GM12878 (cell line): ENCODE results near the gene ZFP82. TPM values are rescaled to one million over a fixed set of nuclear protein-coding genes. Genes with fewer than 3 reads are reported as not detected.

ENCODE experiments used
- ASH2L ChIP-seq: fragments of 300-600, 200-600 bp; sonication (generic); IDR thresholded peaks from 2 replicates; pipeline ENCODE4 v1.6.1; 2017; ENCODE audit warnings: low read depth, mild to moderate bottlenecking, borderline replicate concordance
- BRCA1 ChIP-seq: IDR thresholded peaks from 2 replicates; pipeline ENCODE4 v1.6.1; 2011; ENCODE audit warnings: low read depth, low read length, improper control_type of control experiment
- CBX3 ChIP-seq: fragments of 200-600 bp; sonication (generic); IDR thresholded peaks from 2 replicates; pipeline ENCODE4 v1.6.1; 2016; ENCODE audit warnings: low read depth, borderline replicate concordance
- CHD1 ChIP-seq: IDR thresholded peaks from 2 replicates; pipeline ENCODE4 v1.6.1; 2012; ENCODE audit warnings: low read depth, low read length, improper control_type of control experiment
- EGR1 ChIP-seq, 2 experiments: IDR thresholded peaks; 1 replicate in 1 of 2; 2 replicates in 1 of 2; pipeline ENCODE4 v1.6.1; 2011 to 2012; ENCODE audit warnings: low read depth in 2 of 2, low read length in 2 of 2, borderline replicate concordance in 1 of 2, mild to moderate bottlenecking in 1 of 2, moderate library complexity in 1 of 2
- HDAC2 ChIP-seq: fragments of 200-600 bp; sonication (generic); IDR thresholded peaks from 2 replicates; pipeline ENCODE4 v1.6.1; 2017
- KLF5 ChIP-seq: fragments of 450-650 bp; IDR thresholded peaks from 2 replicates; pipeline ENCODE4 v1.6.1; 2014; ENCODE audit warnings: mild to moderate bottlenecking; ENCODE audit not compliant: partially characterized antibody
- NFIC ChIP-seq: IDR thresholded peaks from 2 replicates; pipeline ENCODE4 v1.6.1; 2012; ENCODE audit warnings: low read depth, mild to moderate bottlenecking, inconsistent platforms, low read length, moderate library complexity
- NFYA ChIP-seq: IDR thresholded peaks from 2 replicates; pipeline ENCODE4 v1.6.1; 2011; ENCODE audit warnings: low read depth, mild to moderate bottlenecking, low read length, improper control_type of control experiment, borderline replicate concordance
- NFYB ChIP-seq: IDR thresholded peaks from 2 replicates; pipeline ENCODE4 v1.6.1; 2011; ENCODE audit warnings: low read depth, mild to moderate bottlenecking, low read length, improper control_type of control experiment, moderate library complexity; ENCODE audit not compliant: insufficient read depth
- NR2F1 ChIP-seq: fragments of 450-650 bp; conservative IDR thresholded peaks from 2 replicates; pipeline ENCODE4 v1.6.1; 2017; ENCODE audit warnings: mild to moderate bottlenecking
- RAD21 ChIP-seq: IDR thresholded peaks from 2 replicates; pipeline ENCODE4 v1.6.1; 2011; ENCODE audit warnings: mild to moderate bottlenecking, low read depth, low read length, moderate library complexity; ENCODE audit not compliant: insufficient read depth
- RAD51 ChIP-seq: fragments of 450-650 bp; IDR thresholded peaks from 2 replicates; pipeline ENCODE4 v1.6.1; 2016; ENCODE audit warnings: moderate library complexity, mild to moderate bottlenecking, inconsistent platforms
- SMARCA5 ChIP-seq: fragments of 450-650 bp; IDR thresholded peaks from 2 replicates; pipeline ENCODE4 v1.6.1; 2017; ENCODE audit warnings: mild to moderate bottlenecking
- SREBF1 ChIP-seq: IDR thresholded peaks from 2 replicates; pipeline ENCODE4 v1.6.1; 2012; ENCODE audit warnings: mild to moderate bottlenecking, low read length
- TCF7 ChIP-seq: IDR thresholded peaks from 2 replicates; pipeline ENCODE4 v1.6.1; 2014; ENCODE audit warnings: antibody characterized with exemption, borderline replicate concordance
- YBX1 ChIP-seq: fragments of 450-650 bp; IDR thresholded peaks from 2 replicates; pipeline ENCODE4 v1.6.1; 2016; ENCODE audit warnings: antibody characterized with exemption
- ZBTB33 ChIP-seq: fragments of 450-650 bp; IDR thresholded peaks from 2 replicates; pipeline ENCODE4 v1.6.1; 2017; ENCODE audit warnings: mild to moderate bottlenecking
- ZNF207 ChIP-seq: fragments of 450-650 bp; IDR thresholded peaks from 2 replicates; pipeline ENCODE4 v1.6.1; 2014; ENCODE audit warnings: antibody characterized with exemption, mild to moderate bottlenecking, borderline replicate concordance
- ZNF217 ChIP-seq: fragments of 450-650 bp; IDR thresholded peaks from 2 replicates; pipeline ENCODE4 v1.6.1; 2017; ENCODE audit warnings: antibody characterized with exemption, mild to moderate bottlenecking
- ZNF24 ChIP-seq: fragments of 450-650 bp; IDR thresholded peaks from 2 replicates; pipeline ENCODE4 v1.6.1; 2017; ENCODE audit warnings: antibody characterized with exemption, mild to moderate bottlenecking
- polyA plus RNA-seq, 11 experiments: library from polyadenylated mRNA; depleted of rRNA in 4 of 11; unstranded in 6 of 11; stranded (reverse) in 5 of 11; fragments of >200 nt; fragmentation: Nextera tagmentation in 4 of 11; fragmentation: Illumina TruSeq in 1 of 11; extraction: Ambion mirVana in 4 of 11; extraction: Trizol in 1 of 11; gene quantifications; 1 replicate in 1 of 11; 2 replicates in 10 of 11; pipeline versions ENCODE4 v1.2.1 to v1.2.3, GENCODE V29; 2011 to 2016; ENCODE audit warnings: inconsistent platforms in 2 of 11, missing spikeins in 2 of 11, low read depth in 1 of 11
- total RNA-seq, 4 experiments: library from RNA; depleted of rRNA in 3 of 4; stranded (reverse); fragments of >200 nt in 3 of 4; fragmentation: Illumina TruSeq in 1 of 4; extraction: Trizol in 1 of 4; gene quantifications; 2 replicates each; pipeline versions ENCODE4 v1.2.1 to v1.2.3, GENCODE V29; 2013 to 2021
- TF ChIP-seq, protein P1 (sequence below): fragments of 150-350 bp; IDR thresholded peaks from 2 replicates; pipeline ENCODE4 v1.6.1; 2016; ENCODE audit warnings: low read depth, low read length
- TF ChIP-seq, protein P2 (sequence below): IDR thresholded peaks from 2 replicates; pipeline ENCODE4 v1.6.1; 2011; ENCODE audit warnings: borderline replicate concordance, low read depth, mild to moderate bottlenecking, moderate library complexity, mixed read lengths, low read length; ENCODE audit not compliant: insufficient read depth; ENCODE audit errors: extremely low read length
- TF ChIP-seq, protein P3 (sequence below): fragments of 150-350 bp; IDR thresholded peaks from 2 replicates; pipeline ENCODE4 v1.6.1; 2014; ENCODE audit warnings: mild to moderate bottlenecking, low read depth, low read length

Gene ZFP82
- total and polyA plus RNA-seq, 10 of the 15 experiments (the other 5 are each of a cell fraction or from before 2014, with no cell fraction given), result 2.0 to 5.4 (median 2.3) TPM

GRCh38 chr19:36378625-36379509 is 39.6 kb downstream of the ZFP82 start, which contains the start of gene ZFP14 (continued):
- no peak for TF ChIP-seq ZBTB33
- TF ChIP-seq SMARCA5, result 0 out of 2 replicates have a peak, but pooled peaks have one; percentile 57
- TF ChIP-seq NFIC, result no peak
- no peak for TF ChIP-seq ASH2L
- TF ChIP-seq, protein P1, sequence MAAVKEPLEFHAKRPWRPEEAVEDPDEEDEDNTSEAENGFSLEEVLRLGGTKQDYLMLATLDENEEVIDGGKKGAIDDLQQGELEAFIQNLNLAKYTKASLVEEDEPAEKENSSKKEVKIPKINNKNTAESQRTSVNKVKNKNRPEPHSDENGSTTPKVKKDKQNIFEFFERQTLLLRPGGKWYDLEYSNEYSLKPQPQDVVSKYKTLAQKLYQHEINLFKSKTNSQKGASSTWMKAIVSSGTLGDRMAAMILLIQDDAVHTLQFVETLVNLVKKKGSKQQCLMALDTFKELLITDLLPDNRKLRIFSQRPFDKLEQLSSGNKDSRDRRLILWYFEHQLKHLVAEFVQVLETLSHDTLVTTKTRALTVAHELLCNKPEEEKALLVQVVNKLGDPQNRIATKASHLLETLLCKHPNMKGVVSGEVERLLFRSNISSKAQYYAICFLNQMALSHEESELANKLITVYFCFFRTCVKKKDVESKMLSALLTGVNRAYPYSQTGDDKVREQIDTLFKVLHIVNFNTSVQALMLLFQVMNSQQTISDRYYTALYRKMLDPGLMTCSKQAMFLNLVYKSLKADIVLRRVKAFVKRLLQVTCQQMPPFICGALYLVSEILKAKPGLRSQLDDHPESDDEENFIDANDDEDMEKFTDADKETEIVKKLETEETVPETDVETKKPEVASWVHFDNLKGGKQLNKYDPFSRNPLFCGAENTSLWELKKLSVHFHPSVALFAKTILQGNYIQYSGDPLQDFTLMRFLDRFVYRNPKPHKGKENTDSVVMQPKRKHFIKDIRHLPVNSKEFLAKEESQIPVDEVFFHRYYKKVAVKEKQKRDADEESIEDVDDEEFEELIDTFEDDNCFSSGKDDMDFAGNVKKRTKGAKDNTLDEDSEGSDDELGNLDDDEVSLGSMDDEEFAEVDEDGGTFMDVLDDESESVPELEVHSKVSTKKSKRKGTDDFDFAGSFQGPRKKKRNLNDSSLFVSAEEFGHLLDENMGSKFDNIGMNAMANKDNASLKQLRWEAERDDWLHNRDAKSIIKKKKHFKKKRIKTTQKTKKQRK, result no peak
- TF ChIP-seq CHD1, result peak; percentile 96
- peak; percentile 93 for TF ChIP-seq SREBF1
- TF ChIP-seq EGR1 (IDR thresholded peaks at IDR 0.05; ENCODE audit: borderline replicate concordance in 1 of 2, low read depth in 2 of 2, low read length in 2 of 2), result peak; percentile 92 to 99
- 0 out of 2 replicates have a peak, but pooled peaks have one; percentile 40 for TF ChIP-seq ZNF24
- no peak for TF ChIP-seq BRCA1
- TF ChIP-seq RAD21, result peak; percentile 68
- TF ChIP-seq CBX3, result no peak
- TF ChIP-seq, protein P2, sequence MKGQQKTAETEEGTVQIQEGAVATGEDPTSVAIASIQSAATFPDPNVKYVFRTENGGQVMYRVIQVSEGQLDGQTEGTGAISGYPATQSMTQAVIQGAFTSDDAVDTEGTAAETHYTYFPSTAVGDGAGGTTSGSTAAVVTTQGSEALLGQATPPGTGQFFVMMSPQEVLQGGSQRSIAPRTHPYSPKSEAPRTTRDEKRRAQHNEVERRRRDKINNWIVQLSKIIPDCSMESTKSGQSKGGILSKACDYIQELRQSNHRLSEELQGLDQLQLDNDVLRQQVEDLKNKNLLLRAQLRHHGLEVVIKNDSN, result no peak
- TF ChIP-seq, protein P3, sequence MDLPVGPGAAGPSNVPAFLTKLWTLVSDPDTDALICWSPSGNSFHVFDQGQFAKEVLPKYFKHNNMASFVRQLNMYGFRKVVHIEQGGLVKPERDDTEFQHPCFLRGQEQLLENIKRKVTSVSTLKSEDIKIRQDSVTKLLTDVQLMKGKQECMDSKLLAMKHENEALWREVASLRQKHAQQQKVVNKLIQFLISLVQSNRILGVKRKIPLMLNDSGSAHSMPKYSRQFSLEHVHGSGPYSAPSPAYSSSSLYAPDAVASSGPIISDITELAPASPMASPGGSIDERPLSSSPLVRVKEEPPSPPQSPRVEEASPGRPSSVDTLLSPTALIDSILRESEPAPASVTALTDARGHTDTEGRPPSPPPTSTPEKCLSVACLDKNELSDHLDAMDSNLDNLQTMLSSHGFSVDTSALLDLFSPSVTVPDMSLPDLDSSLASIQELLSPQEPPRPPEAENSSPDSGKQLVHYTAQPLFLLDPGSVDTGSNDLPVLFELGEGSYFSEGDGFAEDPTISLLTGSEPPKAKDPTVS, result 0 out of 2 replicates have a peak, but pooled peaks have one; percentile 15
- TF ChIP-seq KLF5, result peak; percentile 99
- TF ChIP-seq RAD51, result no peak
- peak; percentile 89 for TF ChIP-seq ZNF207
- no peak for TF ChIP-seq TCF7
- TF ChIP-seq HDAC2, result no peak
- TF ChIP-seq NR2F1, result peak; percentile 89
- no peak for TF ChIP-seq NFYB
- no peak for TF ChIP-seq ZNF217
- no peak for TF ChIP-seq YBX1
- no peak for TF ChIP-seq NFYA
